Gastrocnemius medialis (tissue), 4 donors: ENCODE results near the gene PRODH.
"Not testable (repeated sequence)": the region's sequence is repeated elsewhere in the genome, so short reads cannot be mapped to it uniquely, and the experiment has no call there.

Source experiments
- POLR2A ChIP-seq, 2 donors: fragments of 450-650 bp; IDR thresholded peaks; one replicate each; pipeline ENCODE4 v1.6.1; 2017; ENCODE audit warnings: antibody characterized with exemption in 2 of 2, mild to moderate bottlenecking in 2 of 2, moderate library complexity in 2 of 2
- TF ChIP-seq, protein P1 (sequence below), 5 experiments: fragments of 450-650 bp in 3 of 5; fragments of 200-600 bp in 2 of 5; sonication (generic) in 2 of 5; IDR thresholded peaks in 4 of 5; conservative IDR thresholded peaks in 1 of 5; 1 replicate in 4 of 5; 2 replicates in 1 of 5; pipeline ENCODE4 v1.5.1; 2016 to 2019; ENCODE audit warnings: antibody characterized with exemption in 5 of 5, mild to moderate bottlenecking in 3 of 5, moderate library complexity in 3 of 5

DNA sequence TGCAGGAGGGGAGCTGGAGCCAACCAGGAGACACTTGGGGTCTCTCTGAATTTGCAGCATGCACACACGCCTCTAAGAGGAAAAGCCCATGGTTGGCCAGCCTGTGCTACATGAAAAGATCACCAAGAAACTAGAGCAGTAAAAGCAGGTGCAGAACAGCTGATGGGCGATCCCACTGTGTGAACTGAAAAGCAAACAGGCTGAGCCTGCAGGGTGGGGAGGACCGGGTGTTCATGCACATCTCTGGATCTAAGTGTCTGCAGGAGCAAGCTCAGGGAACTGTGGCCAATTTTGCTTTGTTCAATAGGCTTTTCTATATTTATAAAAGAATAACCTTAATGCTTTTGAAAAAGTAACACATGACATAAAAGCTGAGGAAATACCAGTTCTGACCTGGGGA is 18.3 kb downstream of the PRODH start:
- TF ChIP-seq, protein P1, sequence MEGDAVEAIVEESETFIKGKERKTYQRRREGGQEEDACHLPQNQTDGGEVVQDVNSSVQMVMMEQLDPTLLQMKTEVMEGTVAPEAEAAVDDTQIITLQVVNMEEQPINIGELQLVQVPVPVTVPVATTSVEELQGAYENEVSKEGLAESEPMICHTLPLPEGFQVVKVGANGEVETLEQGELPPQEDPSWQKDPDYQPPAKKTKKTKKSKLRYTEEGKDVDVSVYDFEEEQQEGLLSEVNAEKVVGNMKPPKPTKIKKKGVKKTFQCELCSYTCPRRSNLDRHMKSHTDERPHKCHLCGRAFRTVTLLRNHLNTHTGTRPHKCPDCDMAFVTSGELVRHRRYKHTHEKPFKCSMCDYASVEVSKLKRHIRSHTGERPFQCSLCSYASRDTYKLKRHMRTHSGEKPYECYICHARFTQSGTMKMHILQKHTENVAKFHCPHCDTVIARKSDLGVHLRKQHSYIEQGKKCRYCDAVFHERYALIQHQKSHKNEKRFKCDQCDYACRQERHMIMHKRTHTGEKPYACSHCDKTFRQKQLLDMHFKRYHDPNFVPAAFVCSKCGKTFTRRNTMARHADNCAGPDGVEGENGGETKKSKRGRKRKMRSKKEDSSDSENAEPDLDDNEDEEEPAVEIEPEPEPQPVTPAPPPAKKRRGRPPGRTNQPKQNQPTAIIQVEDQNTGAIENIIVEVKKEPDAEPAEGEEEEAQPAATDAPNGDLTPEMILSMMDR (IDR thresholded peaks at IDR 0.05 in 4 of 5, conservative IDR thresholded peaks at IDR 0.05 in 1 of 5), result not testable (repeated sequence)
- not testable (repeated sequence) for TF ChIP-seq POLR2A (IDR thresholded peaks at IDR 0.05)
